Measurements from ENCODE around the gene C2CD4A. TPM values are rescaled to one million over a fixed set of nuclear protein-coding genes. Genes with fewer than 3 reads are reported as not detected.

C2CD4A gene
- polyA plus RNA-seq, 1 of the 3 experiments (the other 2 are of a cell fraction) = not detected

GRCh38 chr15:62087671-62088352 is 21.0 kb downstream of the C2CD4A start:
- no peaks in the 10 kb centered on the region for H3K27me3 ChIP-seq (ENCODE audit: insufficient read depth)
- no peaks in the 10 kb centered on the region for H3F3A ChIP-seq (replicated peaks; ENCODE audit: insufficient read depth)
- ChIA-PET CTCF (interaction anchor here (0.6 to 2.3 kb wide), 9 partner anchors 10 to 359 kb away, joined by 3 to 14 read pairs (median 5); no protein-coding TSS in a partner anchor), POLR2A (interaction anchor here (1.5 kb wide), 1 partner anchor 22 kb away, joined by 15 read pairs; no protein-coding TSS in a partner anchor)
- no peaks in the 10 kb centered on the region for H3K9me2 ChIP-seq
- no peaks in the 10 kb centered on the region for H4K20me1 ChIP-seq (ENCODE audit: insufficient read depth)
- H3K36me3 ChIP-seq (replicated peaks in 1 of 2; ENCODE audit: control insufficient read depth in 1 of 2, insufficient read depth in 2 of 2, low read length in 1 of 2) = no peaks in the 10 kb centered on the region
- peak; percentile 59 for DNase-seq
- no peaks in the 10 kb centered on the region for H3K79me2 ChIP-seq (ENCODE audit: insufficient read depth)
- no peak overlapping the region for H3K9ac ChIP-seq
- peak overlapping the region in 1 of 2 experiments; percentile 93; a peak in 2 of 4 replicates for H3K27ac ChIP-seq (ENCODE audit: low read depth in 2 of 2, low read length in 1 of 2)
- WGBS (ENCODE audit: low lambda C conversion rate) = 58% methylated on average over 5 of the region's 5 CpGs
- H3K9me3 ChIP-seq = no peaks in the 10 kb centered on the region
- H3K4me2 ChIP-seq = no peak overlapping the region
- H3K4me1 ChIP-seq (ENCODE audit: control insufficient read depth in 1 of 2, insufficient read depth in 2 of 2, low read depth in 1 of 2, low read length in 1 of 2) = peaks cover 3 to 18% of the 10 kb centered on the region in 2 experiments; a peak in 2 of 4 replicates
- no peak overlapping the region for H3K4me3 ChIP-seq (ENCODE audit: low read depth in 2 of 2, low read length in 1 of 2)
- no peak overlapping the region for H2AFZ ChIP-seq (ENCODE audit: low read depth)
- TF ChIP-seq YY1 (IDR thresholded peaks at IDR 0.05; ENCODE audit: low read depth) = no peak
- TF ChIP-seq NFIC (IDR thresholded peaks at IDR 0.05; ENCODE audit: borderline replicate concordance) = no peak
- peak; percentile 86 for TF ChIP-seq FOXJ3 (CRISPR knock-in tag; IDR thresholded peaks at IDR 0.05)
- peak; percentile 84; the same call in 1 of the 2 replicates for TF ChIP-seq RCOR1 (IDR thresholded peaks at IDR 0.05; ENCODE audit: low read length)
- TF ChIP-seq MAX (IDR thresholded peaks at IDR 0.05; ENCODE audit: low read depth) = no peak
- no peak for TF ChIP-seq RXRA (IDR thresholded peaks at IDR 0.05; ENCODE audit: borderline replicate concordance, low read depth)
- no peak for TF ChIP-seq ZBTB33 (IDR thresholded peaks at IDR 0.05; ENCODE audit: borderline replicate concordance, low read depth)
- no peak for TF ChIP-seq REST (IDR thresholded peaks at IDR 0.05; ENCODE audit: low read depth, low read length)
- peak; percentile 66 for TF ChIP-seq MXI1 (IDR thresholded peaks at IDR 0.05; ENCODE audit: low read depth, low read length)
- TF ChIP-seq NRF1 (IDR thresholded peaks at IDR 0.05; ENCODE audit: low read depth, low read length) = no peak
- TF ChIP-seq JUND (IDR thresholded peaks at IDR 0.05) = no peak
- no peak for TF ChIP-seq IRF3 (IDR thresholded peaks at IDR 0.05; ENCODE audit: low read depth, low read length)
- TF ChIP-seq FOXM1 (IDR thresholded peaks at IDR 0.05; ENCODE audit: low read depth) = no peak
- TF ChIP-seq RFX5 (IDR thresholded peaks at IDR 0.05; ENCODE audit: low read length) = peak; percentile 55; the same call in 1 of the 2 replicates
- peak; percentile 3; the same call in 1 of the 2 replicates for TF ChIP-seq RAD21 (IDR thresholded peaks at IDR 0.05; ENCODE audit: low read length)
- no peak for TF ChIP-seq ELF1 (IDR thresholded peaks at IDR 0.05)
- TF ChIP-seq GATA2 (CRISPR knock-in tag; IDR thresholded peaks at IDR 0.05) = peak; percentile 93
- TF ChIP-seq SIN3A (IDR thresholded peaks at IDR 0.05; ENCODE audit: borderline replicate concordance, low read depth, low read length) = no peak
- TF ChIP-seq USF2 (IDR thresholded peaks at IDR 0.05; ENCODE audit: borderline replicate concordance, low read depth, low read length) = no peak
- no peak for TF ChIP-seq TCF12 (IDR thresholded peaks at IDR 0.05)
- TF ChIP-seq POLR2AphosphoS5 (IDR thresholded peaks at IDR 0.05; ENCODE audit: low read depth, low read length) = no peak
- peak; percentile 10 for TF ChIP-seq CHD2 (IDR thresholded peaks at IDR 0.05; ENCODE audit: low read length, partially characterized antibody)
- no peak for TF ChIP-seq PBX3 (IDR thresholded peaks at IDR 0.05)
- TF ChIP-seq EZH2phosphoT487 (IDR thresholded peaks at IDR 0.05; ENCODE audit: borderline replicate concordance, low read depth) = no peak
- no peak for TF ChIP-seq GABPA (IDR thresholded peaks at IDR 0.05; ENCODE audit: low read depth)

Measured in SK-N-SH (cell line).